ENCODE results near the gene VCPKMT. TPM values are rescaled to one million over a fixed set of nuclear protein-coding genes. Genes with fewer than 3 reads are reported as not detected.

VCPKMT gene
- total and polyA plus RNA-seq, 12 donors, result 1.9 to 28.5 (median 3.2) TPM

- intact Hi-C loops (cut with DNase I), result loop anchor here in 6 of 10 donors (5.0 to 10.0 kb wide), 6 partner anchors 97 to 237 kb away; no protein-coding TSS in a partner anchor
Observed at GRCh38 chr14:50101417-50101816, 15.0 kb downstream of the VCPKMT start.

GRCh38 chr14:50100805-50101204, 15.6 kb downstream of the VCPKMT start:
- H3K27me3 ChIP-seq, result no peaks in the 10 kb centered on the region
- no peak for ATAC-seq
- 94 to 96% methylated on average over 2 of the region's 2 CpGs for WGBS, 2 donors
- intact Hi-C loops (cut with DNase I), result loop anchor here in 6 of 10 donors (5.0 to 10.0 kb wide), 6 partner anchors 96 to 236 kb away; no protein-coding TSS in a partner anchor
- H3K4me1 ChIP-seq, result peaks cover 0 to 12% (median 0%) of the 10 kb centered on the region in 9 donors
- no peak for TF ChIP-seq CTCF (IDR thresholded peaks at IDR 0.05)
- H3K36me3 ChIP-seq, result peaks cover 0 to 19% (median 0%) of the 10 kb centered on the region in 9 donors
- H3K4me3 ChIP-seq, result no peak overlapping the region
- H3K27ac ChIP-seq, result no peak overlapping the region
- DNase-seq, result no peak
- no peaks in the 10 kb centered on the region for H3K9me3 ChIP-seq

More at GRCh38 chr14:50101417-50101816, 15.0 kb downstream of the VCPKMT start:
- Histone ChIP-seq H3K4me1 (peaks cover 0 to 6% (median 0%) of the 10 kb centered on the region in 9 donors), H3K36me3 (peaks cover 0 to 19% (median 0%) of the 10 kb centered on the region in 9 donors), H3K4me3 (no peak overlapping the region), H3K9me3 (no peaks in the 10 kb centered on the region), H3K27me3 (no peaks in the 10 kb centered on the region), H3K27ac (no peak overlapping the region)
- no peak for DNase-seq
- no peak for ATAC-seq
- WGBS, 2 donors, result 92 to 98% methylated on average over 7 of the region's 7 CpGs
- TF ChIP-seq CTCF (IDR thresholded peaks at IDR 0.05), result no peak

- DNase-seq (no peak), ATAC-seq (no peak)
- Histone ChIP-seq H3K36me3 (peaks cover 0 to 19% (median 0%) of the 10 kb centered on the region in 9 donors), H3K27me3 (no peaks in the 10 kb centered on the region), H3K4me1 (peaks cover 0 to 12% (median 0%) of the 10 kb centered on the region in 9 donors), H3K4me3 (no peak overlapping the region), H3K9me3 (no peaks in the 10 kb centered on the region), H3K27ac (no peak overlapping the region)
- TF ChIP-seq CTCF (IDR thresholded peaks at IDR 0.05), result no peak
- 93 to 94% methylated on average over 4 of the region's 4 CpGs for WGBS, 2 donors
- intact Hi-C loops (cut with DNase I), result no loop called here
Observed at GRCh38 chr14:50099335-50099734, 17.0 kb downstream of the VCPKMT start.

GRCh38 chr14:50095895-50096294, 20.5 kb downstream of the VCPKMT start:
- TF ChIP-seq CTCF (IDR thresholded peaks at IDR 0.05), result no peak
- H3K4me3 ChIP-seq, result no peak overlapping the region
- ATAC-seq (no peak), DNase-seq (no peak)
- peak overlapping the region in 1 of 10 donors; percentile 71 for H3K27ac ChIP-seq
- H3K4me1 ChIP-seq, result peaks cover 0 to 12% (median 0%) of the 10 kb centered on the region in 9 donors
- WGBS, 2 donors, result 63 to 64% methylated on average over 1 of the region's 1 CpG
- H3K9me3 ChIP-seq, result no peaks in the 10 kb centered on the region
- peaks cover 0 to 12% (median 0%) of the 10 kb centered on the region in 9 donors for H3K36me3 ChIP-seq
- H3K27me3 ChIP-seq, result no peaks in the 10 kb centered on the region
- intact Hi-C loops (cut with DNase I), result no loop called here
